GM19240 (cell line): ENCODE measurements around the gene CCNH.
A peak's percentile ranks its signal among the peaks of the same experiment; 100 is the strongest.

Experiments used
- DNase-seq: peaks from one replicate; pipeline ENCODE4 v3.0.0; 2011; ENCODE audit warnings: low spot score; ENCODE audit not compliant: insufficient read length

Gene CCNH

GRCh38 chr5:87412630-87413342 is at the start of gene CCNH:
TSS of gene CCNH (minus strand) at chr5:87412930. CDS start at chr5:87412794, 136 bp downstream.
- peak; percentile 71 for DNase-seq

- no peak for DNase-seq
Observed at GRCh38 chr5:87457706-87458105, 45.0 kb upstream of the CCNH start.

GRCh38 chr5:87453801-87454200 is 41.1 kb upstream of the CCNH start:
- DNase-seq: no peak

GRCh38 chr5:87452837-87453236 is 40.1 kb upstream of the CCNH start:
- DNase-seq: no peak

GRCh38 chr5:87442419-87442818 is 29.7 kb upstream of the CCNH start:
- DNase-seq: no peak

- no peak for DNase-seq
Observed at GRCh38 chr5:87438231-87438630, 25.5 kb upstream of the CCNH start.

- DNase-seq: no peak
Observed at GRCh38 chr5:87437724-87438123, 25.0 kb upstream of the CCNH start.

GRCh38 chr5:87435144-87435694 is 22.5 kb upstream of the CCNH start:
- DNase-seq: no peak

- no peak for DNase-seq
Observed at GRCh38 chr5:87434461-87434860, 21.7 kb upstream of the CCNH start.

- DNase-seq: no peak
Observed at GRCh38 chr5:87433945-87434344, 21.2 kb upstream of the CCNH start.

- DNase-seq: no peak
Observed at GRCh38 chr5:87432460-87432859, 19.7 kb upstream of the CCNH start.

GRCh38 chr5:87430863-87431457 is 18.2 kb upstream of the CCNH start:
- DNase-seq: no peak

- DNase-seq: no peak
Observed at GRCh38 chr5:87423755-87424154, 11.0 kb upstream of the CCNH start.

- DNase-seq: no peak
Observed at GRCh38 chr5:87421307-87421706, 8.6 kb upstream of the CCNH start.

- DNase-seq: no peak
Observed at GRCh38 chr5:87418506-87418905, 5.8 kb upstream of the CCNH start.

GRCh38 chr5:87413343-87413645 is 564 bp upstream of the CCNH start:
- DNase-seq: no peak

- no peak for DNase-seq
Observed at GRCh38 chr5:87411973-87412629, 629 bp downstream of the CCNH start.

- no peak for DNase-seq
Observed at GRCh38 chr5:87411586-87411972, 1.2 kb downstream of the CCNH start.

- DNase-seq: no peak
Observed at GRCh38 chr5:87410931-87411330, 1.8 kb downstream of the CCNH start.

GRCh38 chr5:87408204-87408603 is 4.5 kb downstream of the CCNH start:
- no peak for DNase-seq

- DNase-seq: no peak
Observed at GRCh38 chr5:87405472-87406155, 7.1 kb downstream of the CCNH start.

GRCh38 chr5:87404359-87404758 is 8.4 kb downstream of the CCNH start:
- DNase-seq: no peak
